KBM-7 (cell line): ENCODE measurements around the gene KATNB1.
"Not testable (repeated sequence)": the region's sequence is repeated elsewhere in the genome, so short reads cannot be mapped to it uniquely, and the experiment has no call there.

Source experiments
- DNase-seq: peaks from one replicate; pipeline ENCODE4 v3.0.0-alpha.2; 2015
- in situ Hi-C: fragments of 300-500 bp; cut with MboI; formaldehyde crosslinking; loops from 2 replicates; pipeline ENCODE4 v1.14.3; 2020; ENCODE audit warnings: low sequenced_read_pairs, low pct_unique_long_range_greater_than_20kb, mixed read lengths

The KATNB1 gene

GRCh38 chr16:57761957-57762356, 26.4 kb downstream of the KATNB1 start:
- DNase-seq, result no peak
- in situ Hi-C loops, result loop anchor here (25.0 kb wide), 1 partner anchor 225 kb away; a partner anchor contains a TSS

- no peak for DNase-seq
- in situ Hi-C loops, result loop anchor here (25.0 kb wide), 1 partner anchor 225 kb away; a partner anchor contains a TSS
Observed at GRCh38 chr16:57762365-57763040, 26.9 kb downstream of the KATNB1 start.

GRCh38 chr16:57763285-57764005, 27.9 kb downstream of the KATNB1 start:
- in situ Hi-C loops, result loop anchor here (25.0 kb wide), 1 partner anchor 224 kb away; a partner anchor contains a TSS
- no peak for DNase-seq

- in situ Hi-C loops, result loop anchor here (25.0 kb wide), 1 partner anchor 223 kb away; a partner anchor contains a TSS
- DNase-seq, result no peak
Observed at GRCh38 chr16:57764006-57764340, 28.4 kb downstream of the KATNB1 start.

GRCh38 chr16:57764341-57765159, 29.0 kb downstream of the KATNB1 start:
- DNase-seq, result peak; percentile 32
- in situ Hi-C loops, result loop anchor here (25.0 kb wide), 1 partner anchor 223 kb away; a partner anchor contains a TSS

- in situ Hi-C loops, result loop anchor here (25.0 kb wide), 1 partner anchor 222 kb away; a partner anchor contains a TSS
- DNase-seq, result no peak
Observed at GRCh38 chr16:57765160-57765728, 29.7 kb downstream of the KATNB1 start.

GRCh38 chr16:57766714-57767348, 31.3 kb downstream of the KATNB1 start:
- in situ Hi-C loops, result loop anchor here (25.0 kb wide), 1 partner anchor 220 kb away; a partner anchor contains a TSS
- no peak for DNase-seq

GRCh38 chr16:57769541-57770145, 34.1 kb downstream of the KATNB1 start:
- in situ Hi-C loops, result loop anchor here (25.0 kb wide), 1 partner anchor 218 kb away; a partner anchor contains a TSS
- no peak for DNase-seq

GRCh38 chr16:57770361-57770760, 34.8 kb downstream of the KATNB1 start:
- in situ Hi-C loops, result loop anchor here (25.0 kb wide), 1 partner anchor 217 kb away; a partner anchor contains a TSS
- no peak for DNase-seq

- in situ Hi-C loops, result loop anchor here (25.0 kb wide), 1 partner anchor 216 kb away; a partner anchor contains a TSS
Observed at GRCh38 chr16:57771141-57771785, 35.7 kb downstream of the KATNB1 start.

GRCh38 chr16:57773019-57773418, 37.4 kb downstream of the KATNB1 start:
- no peak for DNase-seq
- in situ Hi-C loops, result loop anchor here (25.0 kb wide), 1 partner anchor 214 kb away; a partner anchor contains a TSS

More at GRCh38 chr16:57771141-57771785, 35.7 kb downstream of the KATNB1 start:
- DNase-seq, result no peak

- no peak for DNase-seq
- in situ Hi-C loops, result loop anchor here (25.0 kb wide), 1 partner anchor 214 kb away; a partner anchor contains a TSS
Observed at GRCh38 chr16:57773655-57774295, 38.2 kb downstream of the KATNB1 start.

- in situ Hi-C loops, result loop anchor here (25.0 kb wide), 1 partner anchor 213 kb away; a partner anchor contains a TSS
- no peak for DNase-seq
Observed at GRCh38 chr16:57774705-57775285, 39.2 kb downstream of the KATNB1 start.

GRCh38 chr16:57775661-57776469, 40.3 kb downstream of the KATNB1 start:
- DNase-seq, result no peak
- in situ Hi-C loops, result no loop called here

- DNase-seq, result no peak
- in situ Hi-C loops, result no loop called here
Observed at GRCh38 chr16:57778658-57779057, 43.1 kb downstream of the KATNB1 start.

GRCh38 chr16:57779836-57780235, 44.3 kb downstream of the KATNB1 start:
- DNase-seq, in situ Hi-C loops: not testable (repeated sequence)
